Putamen (tissue), 1 donor: ENCODE data around the gene FHDC1.
A peak's percentile ranks its signal among the peaks of the same experiment; 100 is the strongest.
"Not testable (repeated sequence)": the region's sequence is repeated elsewhere in the genome, so short reads cannot be mapped to it uniquely, and the experiment has no call there.

Experiments used
- DNase-seq: peaks from one replicate; pipeline ENCODE4 v3.0.0-alpha.2; 2016; ENCODE audit warnings: low spot score

The FHDC1 gene

GRCh38 chr4:152935631-152936445 is at the start of gene FHDC1:
Gene FHDC1, plus strand, starts transcription at chr4:152936323. Its CDS starts 6,735 bp downstream, at chr4:152943058.
- no peak for DNase-seq

- DNase-seq, result no peak
These were observed 48.1 kb upstream of the FHDC1 start for GRCh38 chr4:152887981-152888380.

GRCh38 chr4:152892974-152893373 is 43.1 kb upstream of the FHDC1 start:
- no peak for DNase-seq

- DNase-seq, result no peak
These were observed 41.5 kb upstream of the FHDC1 start for GRCh38 chr4:152894673-152895072.

GRCh38 chr4:152896811-152897210 is 39.3 kb upstream of the FHDC1 start:
- DNase-seq, result no peak

GRCh38 chr4:152898133-152898532 is 38.0 kb upstream of the FHDC1 start:
- not testable (repeated sequence) for DNase-seq

- no peak for DNase-seq
These were observed 37.5 kb upstream of the FHDC1 start for GRCh38 chr4:152898606-152899005.

- no peak for DNase-seq
These were observed 35.7 kb upstream of the FHDC1 start for GRCh38 chr4:152900395-152900794.

- peak; percentile 33 for DNase-seq
These were observed 34.9 kb upstream of the FHDC1 start for GRCh38 chr4:152901205-152901604.

GRCh38 chr4:152903658-152904057 is 32.5 kb upstream of the FHDC1 start:
- no peak for DNase-seq

GRCh38 chr4:152909901-152910300 is 26.2 kb upstream of the FHDC1 start:
- no peak for DNase-seq

GRCh38 chr4:152910521-152910920 is 25.6 kb upstream of the FHDC1 start:
- no peak for DNase-seq

- no peak for DNase-seq
These were observed 18.4 kb upstream of the FHDC1 start for GRCh38 chr4:152917543-152918395.

- no peak for DNase-seq
These were observed 16.3 kb upstream of the FHDC1 start for GRCh38 chr4:152919826-152920225.

- DNase-seq, result no peak
These were observed 15.4 kb upstream of the FHDC1 start for GRCh38 chr4:152920768-152921167.

GRCh38 chr4:152921284-152921683 is 14.8 kb upstream of the FHDC1 start:
- no peak for DNase-seq

GRCh38 chr4:152925851-152926250 is 10.3 kb upstream of the FHDC1 start:
- no peak for DNase-seq

GRCh38 chr4:152926959-152927358 is 9.2 kb upstream of the FHDC1 start:
- DNase-seq, result no peak

GRCh38 chr4:152927737-152928136 is 8.4 kb upstream of the FHDC1 start:
- DNase-seq, result no peak

GRCh38 chr4:152928286-152928685 is 7.8 kb upstream of the FHDC1 start:
- no peak for DNase-seq

GRCh38 chr4:152929888-152930287 is 6.2 kb upstream of the FHDC1 start:
- no peak for DNase-seq

GRCh38 chr4:152935143-152935542 is 980 bp upstream of the FHDC1 start:
- DNase-seq, result no peak
